ENCODE measurements around the gene GPATCH8. TPM values are rescaled to one million over a fixed set of nuclear protein-coding genes. Genes with fewer than 3 reads are reported as not detected.

The GPATCH8 gene
- total and polyA plus RNA-seq, 2 of the 8 experiments (the other 6 are each of a cell fraction or from before 2014, with no cell fraction given) = 20.5 to 58.1 TPM

DNA sequence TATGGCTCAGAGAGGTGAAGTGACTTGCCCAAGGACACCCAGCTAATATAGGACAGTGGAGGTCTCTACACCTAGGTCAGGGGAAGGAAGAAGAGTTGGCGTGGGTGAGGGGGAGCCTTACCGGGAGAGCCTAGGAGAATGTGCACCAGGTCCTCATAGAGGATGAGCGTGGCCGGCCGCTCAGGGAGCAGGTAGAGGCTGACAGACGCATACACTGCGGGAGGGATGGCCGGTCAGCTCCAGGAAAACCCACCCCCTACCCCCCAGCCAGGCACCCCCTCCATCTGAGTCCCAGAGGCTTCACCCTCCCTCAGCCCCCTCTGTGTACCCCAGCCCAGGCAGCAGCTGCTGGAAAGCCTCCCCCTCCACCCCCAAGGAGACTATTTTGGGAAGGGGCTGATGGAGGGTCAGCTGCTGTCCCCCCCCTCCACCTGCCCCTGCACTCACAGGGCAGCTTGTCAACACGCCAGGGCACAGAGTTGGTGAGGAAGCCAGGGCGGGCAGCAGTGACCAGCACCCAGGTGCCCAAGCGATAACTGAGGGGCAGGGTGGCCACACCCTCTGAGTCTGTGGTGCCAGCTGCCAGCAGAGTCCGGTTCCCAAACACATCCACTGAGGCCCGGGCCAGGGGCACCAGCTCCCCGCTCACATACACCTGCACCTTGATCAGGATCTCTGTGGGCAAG, 143.6 kb downstream of the GPATCH8 start (continued):
- TF ChIP-seq, protein P1, sequence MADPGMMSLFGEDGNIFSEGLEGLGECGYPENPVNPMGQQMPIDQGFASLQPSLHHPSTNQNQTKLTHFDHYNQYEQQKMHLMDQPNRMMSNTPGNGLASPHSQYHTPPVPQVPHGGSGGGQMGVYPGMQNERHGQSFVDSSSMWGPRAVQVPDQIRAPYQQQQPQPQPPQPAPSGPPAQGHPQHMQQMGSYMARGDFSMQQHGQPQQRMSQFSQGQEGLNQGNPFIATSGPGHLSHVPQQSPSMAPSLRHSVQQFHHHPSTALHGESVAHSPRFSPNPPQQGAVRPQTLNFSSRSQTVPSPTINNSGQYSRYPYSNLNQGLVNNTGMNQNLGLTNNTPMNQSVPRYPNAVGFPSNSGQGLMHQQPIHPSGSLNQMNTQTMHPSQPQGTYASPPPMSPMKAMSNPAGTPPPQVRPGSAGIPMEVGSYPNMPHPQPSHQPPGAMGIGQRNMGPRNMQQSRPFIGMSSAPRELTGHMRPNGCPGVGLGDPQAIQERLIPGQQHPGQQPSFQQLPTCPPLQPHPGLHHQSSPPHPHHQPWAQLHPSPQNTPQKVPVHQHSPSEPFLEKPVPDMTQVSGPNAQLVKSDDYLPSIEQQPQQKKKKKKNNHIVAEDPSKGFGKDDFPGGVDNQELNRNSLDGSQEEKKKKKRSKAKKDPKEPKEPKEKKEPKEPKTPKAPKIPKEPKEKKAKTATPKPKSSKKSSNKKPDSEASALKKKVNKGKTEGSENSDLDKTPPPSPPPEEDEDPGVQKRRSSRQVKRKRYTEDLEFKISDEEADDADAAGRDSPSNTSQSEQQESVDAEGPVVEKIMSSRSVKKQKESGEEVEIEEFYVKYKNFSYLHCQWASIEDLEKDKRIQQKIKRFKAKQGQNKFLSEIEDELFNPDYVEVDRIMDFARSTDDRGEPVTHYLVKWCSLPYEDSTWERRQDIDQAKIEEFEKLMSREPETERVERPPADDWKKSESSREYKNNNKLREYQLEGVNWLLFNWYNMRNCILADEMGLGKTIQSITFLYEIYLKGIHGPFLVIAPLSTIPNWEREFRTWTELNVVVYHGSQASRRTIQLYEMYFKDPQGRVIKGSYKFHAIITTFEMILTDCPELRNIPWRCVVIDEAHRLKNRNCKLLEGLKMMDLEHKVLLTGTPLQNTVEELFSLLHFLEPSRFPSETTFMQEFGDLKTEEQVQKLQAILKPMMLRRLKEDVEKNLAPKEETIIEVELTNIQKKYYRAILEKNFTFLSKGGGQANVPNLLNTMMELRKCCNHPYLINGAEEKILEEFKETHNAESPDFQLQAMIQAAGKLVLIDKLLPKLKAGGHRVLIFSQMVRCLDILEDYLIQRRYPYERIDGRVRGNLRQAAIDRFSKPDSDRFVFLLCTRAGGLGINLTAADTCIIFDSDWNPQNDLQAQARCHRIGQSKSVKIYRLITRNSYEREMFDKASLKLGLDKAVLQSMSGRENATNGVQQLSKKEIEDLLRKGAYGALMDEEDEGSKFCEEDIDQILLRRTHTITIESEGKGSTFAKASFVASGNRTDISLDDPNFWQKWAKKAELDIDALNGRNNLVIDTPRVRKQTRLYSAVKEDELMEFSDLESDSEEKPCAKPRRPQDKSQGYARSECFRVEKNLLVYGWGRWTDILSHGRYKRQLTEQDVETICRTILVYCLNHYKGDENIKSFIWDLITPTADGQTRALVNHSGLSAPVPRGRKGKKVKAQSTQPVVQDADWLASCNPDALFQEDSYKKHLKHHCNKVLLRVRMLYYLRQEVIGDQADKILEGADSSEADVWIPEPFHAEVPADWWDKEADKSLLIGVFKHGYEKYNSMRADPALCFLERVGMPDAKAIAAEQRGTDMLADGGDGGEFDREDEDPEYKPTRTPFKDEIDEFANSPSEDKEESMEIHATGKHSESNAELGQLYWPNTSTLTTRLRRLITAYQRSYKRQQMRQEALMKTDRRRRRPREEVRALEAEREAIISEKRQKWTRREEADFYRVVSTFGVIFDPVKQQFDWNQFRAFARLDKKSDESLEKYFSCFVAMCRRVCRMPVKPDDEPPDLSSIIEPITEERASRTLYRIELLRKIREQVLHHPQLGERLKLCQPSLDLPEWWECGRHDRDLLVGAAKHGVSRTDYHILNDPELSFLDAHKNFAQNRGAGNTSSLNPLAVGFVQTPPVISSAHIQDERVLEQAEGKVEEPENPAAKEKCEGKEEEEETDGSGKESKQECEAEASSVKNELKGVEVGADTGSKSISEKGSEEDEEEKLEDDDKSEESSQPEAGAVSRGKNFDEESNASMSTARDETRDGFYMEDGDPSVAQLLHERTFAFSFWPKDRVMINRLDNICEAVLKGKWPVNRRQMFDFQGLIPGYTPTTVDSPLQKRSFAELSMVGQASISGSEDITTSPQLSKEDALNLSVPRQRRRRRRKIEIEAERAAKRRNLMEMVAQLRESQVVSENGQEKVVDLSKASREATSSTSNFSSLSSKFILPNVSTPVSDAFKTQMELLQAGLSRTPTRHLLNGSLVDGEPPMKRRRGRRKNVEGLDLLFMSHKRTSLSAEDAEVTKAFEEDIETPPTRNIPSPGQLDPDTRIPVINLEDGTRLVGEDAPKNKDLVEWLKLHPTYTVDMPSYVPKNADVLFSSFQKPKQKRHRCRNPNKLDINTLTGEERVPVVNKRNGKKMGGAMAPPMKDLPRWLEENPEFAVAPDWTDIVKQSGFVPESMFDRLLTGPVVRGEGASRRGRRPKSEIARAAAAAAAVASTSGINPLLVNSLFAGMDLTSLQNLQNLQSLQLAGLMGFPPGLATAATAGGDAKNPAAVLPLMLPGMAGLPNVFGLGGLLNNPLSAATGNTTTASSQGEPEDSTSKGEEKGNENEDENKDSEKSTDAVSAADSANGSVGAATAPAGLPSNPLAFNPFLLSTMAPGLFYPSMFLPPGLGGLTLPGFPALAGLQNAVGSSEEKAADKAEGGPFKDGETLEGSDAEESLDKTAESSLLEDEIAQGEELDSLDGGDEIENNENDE (IDR thresholded peaks at IDR 0.05; ENCODE audit: insufficient replicate concordance, low read length) = no peak
- TF ChIP-seq EP300 (IDR thresholded peaks at IDR 0.05; ENCODE audit: borderline replicate concordance in 1 of 2, low read depth in 2 of 2, low read length in 2 of 2) = no peak
- no peak for TF ChIP-seq SRF (IDR thresholded peaks at IDR 0.05; ENCODE audit: low read depth, low read length)
- TF ChIP-seq BCL11A (IDR thresholded peaks at IDR 0.05; ENCODE audit: low read depth in 2 of 2, low read length in 2 of 2) = no peak
- TF ChIP-seq TCF12 (IDR thresholded peaks at IDR 0.05; ENCODE audit: low read depth, low read length) = no peak
- no peak for TF ChIP-seq TBP (IDR thresholded peaks at IDR 0.05; ENCODE audit: low read depth, low read length)
- no peak for TF ChIP-seq BACH1 (IDR thresholded peaks at IDR 0.05; ENCODE audit: low read length)
- no peak for TF ChIP-seq HDAC2 (IDR thresholded peaks at IDR 0.05; ENCODE audit: borderline replicate concordance in 1 of 2, low read depth in 2 of 2, low read length in 2 of 2)
- TF ChIP-seq GABPA (IDR thresholded peaks at IDR 0.05; ENCODE audit: borderline replicate concordance, insufficient read depth, low read length) = no peak
- TF ChIP-seq SIRT6 (IDR thresholded peaks at IDR 0.05; ENCODE audit: low read length) = no peak

Measured in H1 (cell line).